HG03520 (cell line): ENCODE results near the gene SGSH.
"Not testable (repeated sequence)": the region's sequence is repeated elsewhere in the genome, so short reads cannot be mapped to it uniquely, and the experiment has no call there.

ENCODE experiments used
- ATAC-seq: cut with Tn5 transposase; IDR thresholded peaks from one replicate; pipeline ENCODE4 v1.9.1; 2021; ENCODE audit warnings: mild to moderate bottlenecking, moderate library complexity; ENCODE audit not compliant: unreplicated experiment

SGSH gene

GRCh38 chr17:80212511-80212910 lies 7.6 kb downstream of the SGSH start:
- no peak for ATAC-seq

GRCh38 chr17:80212109-80212508 lies 8.0 kb downstream of the SGSH start:
- ATAC-seq: no peak

- ATAC-seq: no peak
These were observed 9.6 kb downstream of the SGSH start for GRCh38 chr17:80210348-80211108.

GRCh38 chr17:80209765-80210164 lies 10.4 kb downstream of the SGSH start:
- ATAC-seq: no peak

GRCh38 chr17:80208050-80208449 lies 12.1 kb downstream of the SGSH start:
- ATAC-seq: no peak

GRCh38 chr17:80205811-80206210 lies 14.3 kb downstream of the SGSH start:
- no peak for ATAC-seq

- ATAC-seq: no peak
These were observed 15.3 kb downstream of the SGSH start for GRCh38 chr17:80204626-80205468.

GRCh38 chr17:80203471-80203963 lies 16.6 kb downstream of the SGSH start:
- ATAC-seq: no peak

GRCh38 chr17:80202197-80202596 lies 17.9 kb downstream of the SGSH start:
- ATAC-seq: no peak

GRCh38 chr17:80201446-80201845 lies 18.7 kb downstream of the SGSH start:
- no peak for ATAC-seq

GRCh38 chr17:80199295-80199694 lies 20.8 kb downstream of the SGSH start:
- not testable (repeated sequence) for ATAC-seq

- no peak for ATAC-seq
These were observed 21.9 kb downstream of the SGSH start for GRCh38 chr17:80198144-80198661.

GRCh38 chr17:80196652-80197051 lies 23.5 kb downstream of the SGSH start:
- ATAC-seq: no peak

- ATAC-seq: no peak
These were observed 24.2 kb downstream of the SGSH start for GRCh38 chr17:80195671-80196529.

- ATAC-seq: no peak
These were observed 25.0 kb downstream of the SGSH start for GRCh38 chr17:80195141-80195540.

GRCh38 chr17:80191865-80192661 lies 28.1 kb downstream of the SGSH start:
- ATAC-seq: no peak

- no peak for ATAC-seq
These were observed 28.9 kb downstream of the SGSH start for GRCh38 chr17:80191192-80191591.

- no peak for ATAC-seq
These were observed 29.4 kb downstream of the SGSH start for GRCh38 chr17:80190716-80191115.

- no peak for ATAC-seq
These were observed 30.5 kb downstream of the SGSH start for GRCh38 chr17:80189611-80190010.

GRCh38 chr17:80187515-80187941 lies 32.6 kb downstream of the SGSH start:
- ATAC-seq: no peak
